ENCODE results near the gene SYNE3.

The SYNE3 gene

DNA sequence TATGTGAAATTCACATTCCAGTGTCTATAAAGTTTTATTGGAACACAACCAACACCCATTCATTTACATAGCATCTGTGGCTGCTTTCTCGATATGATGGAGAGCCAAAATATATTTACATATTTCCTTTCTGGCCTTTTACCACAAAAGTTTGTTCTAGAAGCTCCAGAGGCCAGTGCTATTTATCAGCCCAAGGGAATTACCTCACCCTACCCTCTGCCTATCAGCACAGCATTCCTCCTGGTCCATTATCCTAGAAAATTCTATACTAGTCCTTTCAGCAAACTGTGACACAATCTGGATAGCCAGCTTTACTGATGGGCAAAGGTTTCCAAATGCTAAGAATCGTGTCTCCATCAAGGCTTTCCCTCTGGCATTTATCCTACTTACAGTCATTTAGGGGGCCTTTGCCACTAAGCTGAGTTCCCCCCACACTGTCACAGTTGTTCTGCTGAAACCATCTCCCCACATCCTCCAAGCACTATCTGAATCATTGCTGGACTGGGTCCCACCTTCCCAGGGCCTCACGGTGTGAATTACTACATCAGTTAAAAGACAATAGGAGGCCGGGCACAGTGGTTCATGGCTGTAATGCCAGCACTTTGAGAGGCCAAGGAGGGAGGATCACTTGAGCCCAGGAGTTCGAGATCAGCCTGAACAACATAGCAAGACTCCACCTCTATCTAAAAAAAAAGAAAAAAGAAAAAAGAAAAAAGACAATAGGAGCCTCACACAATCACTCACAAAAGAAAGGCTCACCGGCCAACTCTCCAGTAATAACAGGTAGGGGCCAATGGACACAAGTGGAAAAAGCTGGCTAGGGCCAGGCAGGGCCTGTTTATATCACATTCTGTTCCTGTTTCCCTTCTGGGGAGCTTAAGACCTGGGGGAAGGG, 12.1 kb downstream of the SYNE3 start:
- no peak for DNase-seq (ENCODE audit: low spot score)

DNA sequence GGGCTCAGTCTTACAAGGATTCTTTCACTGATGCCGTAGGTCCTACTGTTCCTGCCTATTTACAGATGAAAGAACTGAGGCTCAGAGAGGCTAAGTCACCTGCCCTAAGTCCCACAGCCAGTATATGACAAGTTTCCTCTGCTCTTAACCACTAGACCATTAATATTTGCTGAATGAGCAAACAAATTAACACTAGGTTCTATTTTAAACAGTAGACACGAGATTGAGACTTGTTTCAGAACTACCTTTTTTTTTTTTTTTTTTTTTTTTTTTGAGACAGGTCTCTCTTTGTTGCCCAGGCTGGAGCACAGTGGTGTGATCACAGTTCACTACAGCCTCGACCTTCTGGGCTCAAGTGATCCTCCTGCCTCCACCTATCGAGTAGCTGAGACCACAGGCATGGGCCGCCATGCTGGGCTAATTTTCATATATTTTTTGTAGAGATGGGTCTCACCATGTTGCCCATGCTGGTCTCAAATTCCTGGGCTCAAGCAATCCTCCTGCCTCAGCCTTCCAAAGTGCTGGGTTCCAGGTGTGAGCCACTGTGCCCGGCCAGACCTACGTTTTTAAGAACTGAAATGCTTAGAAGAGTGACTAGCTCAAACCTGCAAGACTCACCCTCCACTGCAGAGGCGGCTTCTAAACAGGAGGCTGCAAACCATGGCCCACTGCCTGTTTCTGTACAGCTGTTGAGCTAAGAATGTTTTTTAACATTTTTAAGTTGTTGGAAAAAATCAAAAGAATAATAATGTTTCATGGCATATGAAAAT, 12.9 kb downstream of the SYNE3 start:
- no peak for DNase-seq (ENCODE audit: low spot score)

DNA sequence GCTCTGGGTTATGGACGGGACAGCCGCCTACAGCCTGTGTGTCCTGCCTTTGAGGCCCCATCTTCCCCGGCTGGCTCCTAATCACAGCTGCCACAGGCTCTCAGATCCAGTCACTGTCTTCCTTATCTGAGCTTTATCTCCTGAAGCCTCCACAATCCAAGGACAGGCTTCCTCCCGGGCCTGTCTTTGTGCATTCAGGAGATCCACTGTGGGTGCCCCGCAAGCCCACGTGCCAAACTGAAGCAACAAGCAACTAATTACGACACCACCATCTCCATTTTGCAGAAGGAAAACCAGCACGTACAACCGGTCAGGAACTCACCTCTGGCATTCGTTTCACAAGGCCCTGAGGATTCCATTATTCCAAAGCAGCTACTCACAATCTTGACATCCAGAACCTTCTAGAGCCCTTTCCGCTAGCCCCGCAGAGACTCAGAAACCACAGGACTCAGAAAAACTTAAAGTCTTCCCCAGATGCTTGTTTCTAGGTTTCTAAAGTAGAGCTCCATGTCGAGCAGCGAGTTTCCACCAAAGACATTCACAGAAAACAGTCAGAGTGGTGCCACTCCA, 14.0 kb downstream of the SYNE3 start:
- DNase-seq (ENCODE audit: low spot score), result no peak

- no peak for DNase-seq (ENCODE audit: low spot score)
Measured at GRCh38 chr14:95500772-95501401, 15.6 kb downstream of the SYNE3 start.

- DNase-seq (ENCODE audit: low spot score), result peak; percentile 92
Measured at GRCh38 chr14:95500201-95500681, 16.2 kb downstream of the SYNE3 start.

- DNase-seq (ENCODE audit: low spot score), result no peak
Measured at GRCh38 chr14:95499354-95499750, 17.1 kb downstream of the SYNE3 start.

DNA sequence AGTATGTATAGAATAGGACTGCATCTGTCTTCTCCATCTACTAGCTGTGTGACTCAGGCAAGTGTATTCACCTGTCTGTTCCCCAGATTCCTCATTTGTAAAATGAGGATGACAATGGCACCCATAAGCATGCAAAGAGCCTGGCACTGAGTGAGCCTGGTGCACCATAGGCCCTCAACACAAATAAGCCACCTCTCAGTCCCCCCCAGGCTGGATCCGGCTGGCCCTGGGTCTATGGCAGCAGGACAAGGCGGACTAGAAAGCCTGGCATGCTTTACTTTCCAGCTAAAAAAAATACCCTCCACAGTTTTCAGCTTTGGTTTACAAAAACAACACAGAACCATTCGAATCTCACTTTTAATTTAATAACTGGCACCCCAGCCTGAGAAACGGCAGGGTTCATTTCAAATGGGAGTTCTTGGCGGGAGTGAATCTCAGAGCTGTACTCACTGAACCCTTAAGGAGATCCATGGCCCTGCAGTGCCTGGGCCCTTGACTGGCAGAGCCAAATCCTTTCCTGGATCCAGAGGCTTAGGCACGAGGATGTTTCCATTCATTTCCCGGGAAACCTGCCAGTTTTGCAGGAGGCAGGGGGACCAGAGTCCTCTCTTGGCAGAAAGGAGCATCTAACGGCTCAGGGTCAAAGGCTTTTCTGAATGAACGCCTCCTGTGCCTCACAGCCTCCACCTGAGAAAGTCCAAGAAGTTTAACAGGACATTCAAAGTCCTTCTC, 17.7 kb downstream of the SYNE3 start:
- DNase-seq (ENCODE audit: low spot score), result peak; percentile 70

DNA sequence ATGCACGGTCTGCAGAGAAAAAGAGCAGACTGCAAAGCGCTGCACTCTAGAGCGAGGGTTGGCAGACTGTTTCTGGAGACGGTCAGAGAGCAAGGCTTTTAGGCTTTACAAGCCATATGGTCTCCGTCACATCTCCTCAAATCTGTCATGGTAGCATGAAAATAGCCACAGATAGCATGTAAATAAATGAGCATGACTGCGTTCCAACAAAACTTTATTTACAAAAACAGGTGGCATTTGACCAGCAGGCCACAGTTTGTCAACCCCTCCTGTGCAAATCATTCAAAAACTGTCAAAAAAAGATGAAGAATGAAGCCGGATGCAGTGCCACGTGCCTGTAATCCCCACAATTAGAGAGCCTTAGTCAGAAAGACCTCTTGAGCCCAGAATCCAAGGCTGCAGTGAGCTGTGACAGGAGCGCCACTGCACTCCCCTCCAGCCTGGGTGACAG, 18.9 kb downstream of the SYNE3 start:
- no peak for DNase-seq (ENCODE audit: low spot score)

- no peak for DNase-seq (ENCODE audit: low spot score)
Measured at GRCh38 chr14:95496690-95497259, 19.7 kb downstream of the SYNE3 start.

DNA sequence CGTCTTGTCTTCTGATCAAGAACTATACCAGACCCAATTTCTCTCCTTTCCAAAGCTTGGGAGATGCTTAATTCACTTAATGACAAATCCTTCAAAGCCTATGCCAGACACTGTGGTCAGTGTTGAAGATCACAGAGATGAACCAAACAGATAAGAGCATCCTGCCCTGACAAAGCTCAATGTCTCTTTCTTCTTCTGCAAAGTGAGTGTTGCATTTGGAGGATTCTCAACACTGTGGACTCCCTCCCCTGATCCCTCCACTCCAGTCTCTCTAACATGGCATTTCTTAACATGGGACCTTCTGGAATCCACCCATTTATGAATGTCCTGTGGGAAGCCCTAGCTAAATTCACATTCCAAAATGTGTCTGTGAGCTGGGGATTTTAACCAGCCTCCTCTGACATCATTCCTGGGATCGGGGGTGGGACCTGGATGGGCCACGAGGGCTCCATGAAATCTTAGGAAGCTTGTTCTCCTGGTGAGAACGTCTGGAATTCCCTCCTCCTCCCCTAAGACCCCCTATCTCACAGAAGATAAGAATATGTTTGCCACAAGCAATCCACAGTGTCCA, 20.3 kb downstream of the SYNE3 start:
- DNase-seq (ENCODE audit: low spot score), result no peak

DNA sequence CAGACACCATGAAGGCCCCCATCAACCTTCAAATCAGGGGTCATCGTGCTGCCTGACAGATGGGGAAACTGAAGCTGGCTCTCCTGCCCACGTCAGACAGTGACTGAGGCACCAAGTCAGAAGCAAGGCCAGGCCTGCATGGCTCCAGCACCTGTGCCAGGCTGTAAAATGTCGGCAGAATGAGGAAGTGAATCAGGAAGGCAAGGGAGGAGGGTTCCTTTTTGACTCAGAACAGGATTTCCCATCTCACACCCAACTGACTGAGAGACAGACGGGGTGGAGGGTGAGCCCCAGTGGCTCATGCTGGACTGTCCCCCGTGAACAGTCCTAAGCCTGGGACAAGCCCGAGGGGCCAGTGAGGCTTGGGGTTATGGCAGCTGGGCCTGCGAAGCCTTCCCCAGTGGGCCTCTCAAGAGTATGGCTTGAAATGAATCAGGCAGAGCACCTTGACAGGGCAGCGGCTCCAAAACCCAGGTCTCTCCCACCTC, 20.9 kb downstream of the SYNE3 start:
- DNase-seq (ENCODE audit: low spot score), result no peak

DNA sequence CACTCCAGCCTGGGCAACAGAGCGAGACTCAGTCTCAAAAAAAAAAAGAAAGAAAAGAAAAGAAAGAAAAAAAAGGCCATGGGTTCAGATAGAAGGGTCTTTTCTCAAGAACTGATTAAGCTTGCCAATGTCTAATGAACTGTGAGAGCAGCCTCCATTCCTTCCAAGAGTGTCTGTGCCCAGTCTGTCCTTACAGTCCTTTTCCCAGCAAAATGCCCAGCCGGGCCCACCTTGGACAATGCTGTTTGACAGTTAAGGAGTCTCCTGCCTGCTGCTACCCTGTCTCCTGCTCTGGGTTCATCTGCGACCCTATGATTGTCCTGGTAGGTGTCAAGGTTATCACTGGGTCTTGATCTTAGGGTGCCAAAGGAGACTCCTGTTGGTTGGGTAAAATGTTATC, 21.4 kb downstream of the SYNE3 start:
- DNase-seq (ENCODE audit: low spot score), result no peak

DNA sequence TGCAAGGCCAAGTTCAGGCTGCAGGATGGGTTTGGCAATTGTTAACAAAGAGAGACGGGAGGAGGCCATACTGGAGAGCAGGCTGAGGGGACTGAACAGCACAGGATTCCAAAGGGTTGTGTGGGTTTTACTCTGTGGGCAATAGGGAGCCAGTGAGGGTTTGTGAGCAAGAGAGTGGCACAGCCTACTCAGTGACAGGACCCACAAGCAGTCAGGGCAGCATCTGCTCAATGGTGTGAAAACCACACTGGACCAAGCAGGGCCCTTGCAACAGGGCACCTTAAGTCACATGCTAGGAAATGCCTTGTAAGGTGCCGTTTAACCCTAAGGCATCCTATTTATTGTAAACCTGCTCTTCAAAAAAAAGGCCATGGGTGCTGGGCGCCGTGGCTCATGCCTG, 22.0 kb downstream of the SYNE3 start:
- DNase-seq (ENCODE audit: low spot score), result no peak

GRCh38 chr14:95493976-95494375, 22.5 kb downstream of the SYNE3 start:
- DNase-seq (ENCODE audit: low spot score), result no peak

DNA sequence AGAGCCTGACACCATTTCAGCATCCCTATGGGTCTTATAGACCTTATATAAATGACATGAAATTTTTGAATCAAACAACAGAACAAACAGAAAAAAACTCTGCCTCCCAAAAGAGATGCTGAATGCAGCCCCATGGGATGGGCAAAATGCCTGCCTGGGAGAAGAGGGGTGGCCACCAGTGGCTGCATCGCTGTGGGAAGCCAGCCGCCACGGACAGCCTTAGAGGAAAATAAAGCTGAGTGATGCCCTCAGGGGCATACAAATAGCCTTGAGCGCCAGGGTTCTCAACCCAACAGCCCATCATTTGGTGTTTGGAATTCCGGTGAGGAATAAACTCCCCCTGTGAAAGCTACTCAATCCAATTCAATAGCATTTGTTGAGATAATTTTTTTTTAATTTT, 22.9 kb downstream of the SYNE3 start:
- DNase-seq (ENCODE audit: low spot score), result no peak

DNA sequence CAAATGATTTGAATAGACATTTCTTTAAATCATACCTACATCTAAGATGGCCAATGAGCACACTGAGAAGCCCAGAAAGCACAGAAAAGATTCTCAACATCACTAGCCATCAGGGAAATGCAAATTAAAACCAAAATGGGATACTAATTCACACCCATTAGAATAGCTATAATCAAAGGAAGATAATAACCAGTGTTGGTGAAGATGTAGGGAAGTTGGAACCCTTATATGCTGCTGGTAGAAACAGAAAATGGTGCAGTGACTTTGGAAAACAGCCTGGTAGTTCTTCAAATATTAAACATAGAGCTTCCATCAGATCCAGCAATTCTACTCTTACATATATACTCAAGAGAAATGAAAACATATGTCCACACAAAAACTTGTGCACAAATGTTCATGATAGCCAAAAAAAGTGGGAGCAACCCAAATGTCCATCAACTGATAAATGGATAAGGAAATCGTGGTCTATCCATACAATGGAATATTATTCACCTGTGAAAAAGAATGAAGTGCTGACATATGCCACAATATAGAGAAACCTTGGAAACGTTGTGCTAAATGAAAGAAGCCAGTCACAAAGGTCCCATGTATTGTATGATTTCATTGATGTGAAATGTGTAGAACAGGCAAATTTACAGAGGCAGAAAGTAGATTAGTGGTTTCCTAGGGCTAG, 24.4 kb downstream of the SYNE3 start:
- no peak for DNase-seq (ENCODE audit: low spot score)

DNA sequence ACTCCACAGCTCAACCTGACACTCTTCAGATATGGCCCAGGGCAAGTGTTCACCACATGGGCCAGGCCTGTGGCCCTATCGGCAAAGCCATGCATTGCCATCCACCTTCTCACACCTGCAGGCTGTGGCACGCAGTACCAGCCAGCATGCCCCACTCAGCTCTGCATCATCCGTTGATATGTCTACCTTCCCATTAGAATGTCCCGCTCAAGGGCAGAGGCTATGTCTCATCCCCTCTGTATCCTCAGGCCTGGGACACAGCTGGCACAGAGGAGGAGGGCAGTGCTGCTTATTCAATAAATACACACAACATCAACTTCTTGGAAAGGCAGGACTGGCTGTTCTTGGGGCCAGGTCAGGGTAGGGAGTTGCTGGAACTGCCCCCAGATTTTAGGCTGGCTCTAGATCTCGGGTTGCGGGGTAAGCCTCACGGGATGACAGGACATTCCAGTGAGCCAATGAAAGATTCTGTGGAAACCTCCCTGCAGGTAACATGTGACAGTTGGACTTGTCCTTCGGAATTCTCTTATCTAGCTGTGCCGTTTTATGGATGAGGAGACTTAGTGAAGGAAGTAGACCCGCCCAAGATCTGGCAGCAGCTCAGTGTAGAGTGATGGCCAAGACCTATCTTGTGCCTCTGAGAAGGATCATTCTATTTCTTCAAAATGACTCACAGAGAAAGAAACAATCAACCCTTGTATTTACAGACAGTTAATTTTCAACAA, 25.6 kb downstream of the SYNE3 start:
- DNase-seq (ENCODE audit: low spot score), result no peak

GRCh38 chr14:95490138-95490509, 26.3 kb downstream of the SYNE3 start:
- no peak for DNase-seq (ENCODE audit: low spot score)
